Astrocyte of the spinal cord (primary cell): ENCODE measurements around the gene LPIN3.

ENCODE experiments used
- DNase-seq: peaks from one replicate; pipeline ENCODE4 v3.0.0; 2011; ENCODE audit warnings: low read depth, low spot score
- H3K4me3 ChIP-seq: 2 replicates; pipeline ENCODE4 v1.5.1; 2011; ENCODE audit warnings: low read depth, mild to moderate bottlenecking, low read length, moderate library complexity
- CTCF ChIP-seq: IDR thresholded peaks from 2 replicates; pipeline ENCODE4 v1.5.1; 2012; ENCODE audit warnings: low read depth, mild to moderate bottlenecking, low read length, inconsistent platforms
- in situ Hi-C: cut with HindIII; loops from 2 replicates; pipeline ENCODE4 v1.10.0; 2017; ENCODE audit warnings: low sequenced_read_pairs

LPIN3 gene

GRCh38 chr20:41376349-41376748, 35.7 kb downstream of the LPIN3 start:
- in situ Hi-C loops: no loop called here
- no peak overlapping the region for H3K4me3 ChIP-seq
- DNase-seq: no peak
- TF ChIP-seq CTCF: no peak

GRCh38 chr20:41377275-41377674, 36.7 kb downstream of the LPIN3 start:
- in situ Hi-C loops: no loop called here
- no peak for DNase-seq
- H3K4me3 ChIP-seq: no peak overlapping the region
- no peak for TF ChIP-seq CTCF

GRCh38 chr20:41379551-41379950, 38.9 kb downstream of the LPIN3 start:
- TF ChIP-seq CTCF: no peak
- H3K4me3 ChIP-seq: no peak overlapping the region
- no peak for DNase-seq
- in situ Hi-C loops: no loop called here

- in situ Hi-C loops: no loop called here
- no peak overlapping the region for H3K4me3 ChIP-seq
- DNase-seq: no peak
- no peak for TF ChIP-seq CTCF
Observed at GRCh38 chr20:41380551-41381193, 40.1 kb downstream of the LPIN3 start.

GRCh38 chr20:41382791-41383305, 42.2 kb downstream of the LPIN3 start:
- no peak for DNase-seq
- H3K4me3 ChIP-seq: no peak overlapping the region
- in situ Hi-C loops: no loop called here
- TF ChIP-seq CTCF: no peak

GRCh38 chr20:41386502-41387427, 46.1 kb downstream of the LPIN3 start:
- in situ Hi-C loops: no loop called here
- no peak for DNase-seq

More at GRCh38 chr20:41386502-41387427, 46.1 kb downstream of the LPIN3 start:
- no peak for TF ChIP-seq CTCF
- no peak overlapping the region for H3K4me3 ChIP-seq
